NCI-H2171 (cell line): ENCODE results near the gene CD48.
"Not testable (repeated sequence)": the region's sequence is repeated elsewhere in the genome, so short reads cannot be mapped to it uniquely, and the experiment has no call there.

Experiments
- DNase-seq: peaks from one replicate; lab custom pipeline; 2025; lab: John Stamatoyannopoulos, UW

Gene CD48

GRCh38 chr1:160675641-160676410 is 35.8 kb downstream of the CD48 start:
- no peak for DNase-seq

DNA sequence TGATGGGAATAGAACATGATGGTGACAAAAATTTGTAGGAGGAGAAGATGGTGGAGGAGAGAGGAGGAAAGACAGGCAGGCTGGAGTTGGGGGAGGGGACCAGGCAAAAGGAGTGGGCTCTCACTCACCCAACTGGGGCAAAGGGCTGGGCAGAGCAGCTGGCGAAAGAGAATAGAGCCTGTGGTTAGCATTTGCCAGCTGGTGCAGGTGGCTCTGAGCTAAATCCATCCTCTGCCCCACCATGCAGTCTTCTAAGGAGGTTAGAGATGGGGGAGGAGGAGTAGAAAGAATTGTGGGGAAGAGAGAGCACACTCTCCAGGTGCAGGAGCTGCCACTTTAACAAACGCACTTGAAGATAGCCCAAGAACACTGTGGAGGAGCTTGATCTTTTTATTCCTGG is 37.2 kb downstream of the CD48 start:
- DNase-seq = no peak

- no peak for DNase-seq
Observed at GRCh38 chr1:160672789-160673695, 38.6 kb downstream of the CD48 start.

GRCh38 chr1:160671603-160672517 is 39.8 kb downstream of the CD48 start:
- no peak for DNase-seq

- no peak for DNase-seq
Observed at GRCh38 chr1:160670701-160671100, 40.9 kb downstream of the CD48 start.

DNA sequence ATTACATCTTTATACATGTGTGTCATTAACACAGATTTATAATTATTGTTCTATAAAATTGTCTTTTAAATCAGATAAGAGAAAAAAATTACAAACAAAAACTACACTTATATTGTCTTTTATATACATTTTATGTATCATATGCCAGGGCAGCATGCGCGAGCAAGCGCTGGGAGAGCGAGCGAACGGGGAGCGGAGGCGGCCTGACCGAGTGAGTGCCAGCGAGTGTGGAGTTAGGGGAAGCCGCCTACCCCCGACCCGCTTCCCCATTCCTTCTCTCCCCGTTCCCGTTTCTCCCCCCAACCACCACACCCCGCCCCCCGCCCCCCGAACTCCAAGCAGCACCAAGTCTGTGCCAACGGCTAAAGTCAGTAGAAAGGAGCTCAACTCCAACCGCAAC is 41.8 kb downstream of the CD48 start:
- DNase-seq = no peak

- DNase-seq = no peak
Observed at GRCh38 chr1:160669276-160669675, 42.3 kb downstream of the CD48 start.

- DNase-seq = no peak
Observed at GRCh38 chr1:160667896-160668295, 43.7 kb downstream of the CD48 start.

DNA sequence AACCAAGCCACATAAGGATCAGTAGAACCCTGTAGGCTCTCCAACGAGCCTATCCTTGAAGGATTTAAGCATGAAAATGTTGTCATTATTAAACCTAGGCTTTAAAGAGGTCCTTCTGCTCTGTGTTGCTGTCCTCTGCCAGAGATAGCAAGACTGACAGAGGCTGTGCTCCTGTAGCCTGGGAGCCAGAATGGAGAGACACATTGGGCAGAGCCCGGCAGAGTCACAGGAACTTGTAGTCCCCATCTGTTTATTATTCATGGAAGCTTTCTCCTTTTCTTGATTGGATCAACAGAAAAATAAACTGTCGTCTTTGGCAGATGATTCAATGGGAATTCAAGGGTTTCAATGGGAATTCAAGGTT is 45.6 kb downstream of the CD48 start:
- DNase-seq = no peak

DNA sequence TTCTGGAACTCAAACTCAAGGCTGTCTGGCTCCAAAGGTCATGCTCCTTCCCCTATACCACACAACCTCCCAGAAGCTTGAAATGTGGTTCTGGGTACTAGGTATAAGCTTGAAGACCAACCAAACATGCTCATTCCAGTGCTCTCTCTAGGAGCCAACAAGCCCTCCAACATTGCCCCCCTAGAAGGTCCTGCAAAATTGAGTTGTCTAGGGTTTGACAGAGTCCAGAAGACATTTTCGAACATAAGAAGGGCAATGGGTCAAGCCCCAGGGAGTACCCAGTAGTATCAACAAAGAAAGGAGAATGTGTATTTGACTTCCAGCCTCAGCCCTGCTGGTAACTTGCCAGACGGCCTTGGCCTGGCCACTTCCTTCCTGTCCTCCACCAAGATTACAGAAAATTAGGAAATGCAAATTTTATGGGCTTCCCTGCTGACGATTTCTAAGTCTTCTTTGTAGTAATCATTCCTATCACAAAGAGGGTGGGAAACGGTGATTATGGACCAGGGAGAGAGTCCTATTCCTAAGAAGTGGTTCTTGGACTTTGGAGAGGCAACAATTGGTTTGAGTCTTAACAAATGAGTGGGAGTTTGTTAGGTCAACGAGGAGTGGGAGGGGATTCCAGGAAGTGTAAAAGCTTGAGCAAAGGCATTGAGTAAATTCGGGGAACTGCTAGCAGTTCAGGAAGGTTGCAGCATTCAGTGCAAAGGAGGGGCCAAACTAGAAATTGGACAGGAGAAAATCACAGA is 46.1 kb downstream of the CD48 start:
- no peak for DNase-seq

- DNase-seq = no peak
Observed at GRCh38 chr1:160664573-160665051, 47.0 kb downstream of the CD48 start.

DNA sequence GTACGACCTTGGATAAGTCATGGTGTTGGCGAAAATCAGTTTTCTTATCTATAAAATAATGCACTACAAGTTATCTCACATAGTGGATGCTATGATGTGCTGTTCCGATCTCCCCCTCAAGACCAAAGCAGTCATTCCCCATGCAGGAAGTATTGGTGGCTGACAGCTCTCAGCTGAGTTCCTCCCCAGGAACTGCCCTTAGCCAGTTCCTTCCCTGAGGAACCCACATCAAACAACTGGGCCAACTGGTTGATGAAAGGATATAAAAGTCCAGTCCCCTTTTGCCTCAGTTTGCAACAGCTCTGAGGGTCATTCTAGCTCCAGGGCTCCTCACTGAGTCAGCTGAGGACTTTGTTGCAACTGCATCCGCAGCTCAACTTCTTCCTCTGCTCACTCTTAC is 48.7 kb downstream of the CD48 start:
- DNase-seq = no peak

- DNase-seq = no peak
Observed at GRCh38 chr1:160659566-160659965, 52.1 kb downstream of the CD48 start.

GRCh38 chr1:160658814-160659193 is 52.8 kb downstream of the CD48 start:
- DNase-seq = no peak

DNA sequence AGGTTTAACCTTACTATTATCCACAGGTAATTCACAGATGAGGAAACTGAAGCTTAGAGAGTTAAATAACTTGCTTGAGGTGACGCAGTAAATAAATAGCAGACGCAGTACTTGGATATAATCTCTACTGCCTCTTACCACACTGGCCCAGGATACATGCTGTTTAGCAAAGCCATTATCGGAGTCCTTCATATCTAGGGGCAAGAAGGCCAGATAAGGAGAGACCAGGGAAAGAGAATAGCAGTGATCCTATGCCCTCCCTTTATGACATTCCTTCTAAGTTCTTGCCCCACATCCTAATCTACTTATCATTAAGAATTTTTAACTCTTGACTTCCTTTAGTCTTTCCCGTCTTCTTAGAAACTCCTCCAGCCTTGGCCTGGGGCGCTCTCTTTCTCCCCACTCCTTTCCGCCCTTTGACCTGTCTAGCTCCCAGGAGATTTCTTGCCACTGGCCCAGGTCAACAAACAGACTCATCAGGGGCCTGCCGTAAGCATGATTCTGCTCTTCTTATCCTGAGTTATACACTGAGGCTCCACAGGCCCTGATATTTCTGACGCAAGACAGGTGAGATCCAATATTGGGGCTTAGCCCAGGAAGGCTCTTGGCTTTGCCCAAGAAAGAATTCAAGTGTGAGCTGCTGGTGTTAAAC is 53.3 kb downstream of the CD48 start:
- no peak for DNase-seq

DNA sequence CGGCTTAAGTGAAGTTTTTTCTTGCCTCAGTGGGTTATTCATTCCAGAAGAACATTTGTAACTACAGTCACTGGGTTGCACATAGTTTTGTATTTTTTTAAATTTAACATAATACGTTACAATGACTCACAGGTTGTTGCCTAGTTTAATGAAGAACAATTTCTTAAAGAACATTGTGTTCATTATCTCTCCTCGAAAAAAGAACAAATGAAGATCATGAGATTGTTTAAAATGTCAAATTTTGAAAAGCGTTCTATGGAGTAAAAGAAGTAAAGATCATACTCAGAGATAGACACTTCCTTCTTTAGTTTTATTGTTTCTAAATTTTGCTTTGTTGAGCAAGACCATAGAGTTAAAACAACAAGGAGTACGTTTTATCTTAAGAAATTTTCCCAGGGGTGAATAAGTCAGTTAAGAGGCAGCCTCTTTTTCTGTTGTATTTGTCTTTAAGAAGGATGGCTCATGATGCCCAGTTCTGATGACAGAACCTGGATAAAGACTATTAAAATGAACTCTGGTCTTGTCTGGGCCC is 54.3 kb downstream of the CD48 start:
- no peak for DNase-seq

- DNase-seq = no peak
Observed at GRCh38 chr1:160656737-160657136, 54.9 kb downstream of the CD48 start.

DNA sequence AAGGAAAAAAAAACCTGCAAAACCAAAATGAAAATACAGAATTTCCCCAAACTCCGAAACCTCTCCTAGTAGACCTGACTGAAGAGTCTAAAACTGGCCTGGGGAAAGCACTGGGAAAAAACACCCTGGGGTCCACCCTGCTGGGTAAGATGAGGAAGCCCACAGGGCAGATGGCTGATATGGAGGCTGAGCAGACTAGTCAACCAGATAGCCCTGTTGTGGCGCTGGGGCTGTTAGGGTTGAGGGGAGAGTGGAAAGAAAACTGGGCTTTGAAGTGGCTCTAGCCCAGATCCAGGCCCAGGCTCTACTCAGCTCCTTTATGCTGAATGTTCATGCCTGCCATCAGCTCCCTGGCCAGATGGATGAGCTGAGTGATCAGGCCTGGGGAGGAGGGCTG is 58.0 kb downstream of the CD48 start:
- no peak for DNase-seq

DNA sequence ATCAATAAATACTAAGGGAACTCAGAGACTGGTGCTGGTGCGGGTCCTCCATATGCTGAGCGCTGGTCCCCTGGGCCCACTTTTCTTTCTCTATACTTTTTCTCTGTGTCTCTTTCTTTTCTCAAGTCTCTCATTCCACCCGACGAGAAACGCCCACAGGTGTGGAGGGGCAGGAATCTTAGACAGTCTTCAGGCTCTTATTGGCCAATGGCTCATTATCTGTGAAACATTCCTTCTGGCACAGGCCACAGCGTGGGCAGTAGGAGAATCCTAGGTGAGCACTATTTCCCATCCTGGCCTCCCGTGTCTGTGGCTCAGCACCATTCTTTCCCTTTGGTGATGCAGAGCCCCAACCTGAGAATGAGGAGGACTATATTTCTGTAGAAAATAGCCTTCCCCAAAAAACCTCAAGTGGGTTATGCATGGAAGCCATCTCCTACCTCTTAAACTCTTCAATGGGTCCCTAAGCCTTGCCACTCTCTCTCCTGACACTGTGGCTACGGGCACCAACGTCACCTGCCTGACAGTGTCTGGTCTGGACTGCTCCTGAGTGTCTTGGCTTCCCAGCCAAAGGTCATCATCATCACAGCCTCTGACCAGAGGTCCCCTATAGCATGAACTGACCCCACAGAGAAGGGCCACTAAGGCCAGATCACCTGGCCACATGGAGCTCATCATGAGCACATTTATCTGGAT is 58.5 kb downstream of the CD48 start:
- DNase-seq = no peak

DNA sequence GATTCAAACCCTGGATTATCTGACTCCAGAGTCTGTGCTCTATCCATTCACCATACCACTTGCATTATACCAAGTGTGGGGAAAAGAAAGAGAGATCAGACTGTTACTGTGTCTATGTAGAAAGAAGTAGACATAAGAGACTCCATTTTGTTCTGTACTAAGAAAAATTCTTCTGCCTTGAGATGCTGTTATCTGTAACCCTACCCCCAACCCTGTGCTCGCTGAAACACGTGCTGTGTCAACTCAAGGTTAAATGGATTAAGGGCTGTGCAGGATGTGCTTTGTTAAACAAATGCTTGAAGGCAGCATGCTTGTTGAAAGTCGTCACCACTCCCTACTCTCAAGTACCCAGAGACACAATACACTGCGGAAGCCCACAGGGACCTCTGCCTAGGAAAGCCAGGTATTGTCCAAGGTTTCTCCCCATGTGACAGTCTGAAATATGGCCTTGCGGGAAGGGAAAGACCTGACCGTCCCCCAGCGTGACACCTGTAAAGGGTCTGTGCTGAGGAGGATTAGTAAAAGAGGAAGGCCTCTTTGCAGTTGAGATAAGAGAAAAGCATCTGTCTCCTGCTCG is 59.5 kb downstream of the CD48 start:
- DNase-seq = not testable (repeated sequence)
